HepG2 (cell line): ENCODE results near the gene POU5F2. TPM values are rescaled to one million over a fixed set of nuclear protein-coding genes. Genes with fewer than 3 reads are reported as not detected.

Source experiments
- ATAC-seq: fragments of 200-7000 bp; cut with Tn5 transposase; 3 replicates; pipeline ENCODE4 v1.9.1; 2020; ENCODE audit warnings: mild to moderate bottlenecking, moderate library complexity
- Bru-seq: library from RNA; stranded (reverse); fragments of 400-500 nt; gene quantifications from one replicate; lab custom pipeline; 2021; lab: Mats Ljungman, UMichigan
- BruChase-seq, 2 experiments: library from RNA; stranded (reverse); fragments of 400-500 nt; gene quantifications; one replicate each; lab custom pipeline; 2021; lab: Mats Ljungman, UMichigan
- BruUV-seq: library from RNA; stranded (reverse); fragments of 400-500 nt; replicated peaks from 2 replicates; lab custom pipeline; 2021; lab: Mats Ljungman, UMichigan
- CTCF ChIA-PET: fragments of 300-600 bp; formaldehyde crosslinking; extraction: SDS; loops from one replicate; lab custom pipeline; 2021; ENCODE audit warnings: low total read pairs, inconsistent platforms, low intra/inter-chr PET ratio; lab: Yijun Ruan, JAX
- POLR2A ChIA-PET: fragments of 350-600 bp; sonication (Branson Sonifier 250); formaldehyde crosslinking; loops from one replicate; lab custom pipeline; 2020; ENCODE audit warnings: antibody characterized with exemption, inconsistent platforms; lab: Yijun Ruan, JAX
- DNase-seq: peaks from one replicate; pipeline ENCODE4 v3.0.0-alpha.2; 2015; ENCODE audit warnings: low spot score
- FAIRE-seq: peaks from 3 replicates; lab custom pipeline; 2011; peaks lifted over from hg19 to GRCh38; lab: Jason Lieb, UNC
- H2AFZ ChIP-seq: one replicate; pipeline ENCODE4 v1.6.1; 2011; ENCODE audit warnings: low read length, inconsistent platforms
- H3K27ac ChIP-seq: fragments of 300-600 bp; 3 replicates; pipeline ENCODE4 v1.8.0; 2011; ENCODE audit warnings: mixed run types, mild to moderate bottlenecking, mixed read lengths, low read length, inconsistent platforms; ENCODE audit not compliant: insufficient read depth; ENCODE audit errors: extremely low read length
- H3K27me3 ChIP-seq, 2 experiments: fragments of 200-600 bp in 1 of 2; 2 replicates in 1 of 2; 3 replicates in 1 of 2; pipeline versions ENCODE4 v1.6.0 to v1.8.0; 2011; ENCODE audit warnings: low read length in 2 of 2, mild to moderate bottlenecking in 2 of 2, moderate library complexity in 2 of 2, inconsistent platforms in 1 of 2; ENCODE audit not compliant: insufficient read depth in 2 of 2, control insufficient read depth in 1 of 2
- H3K36me3 ChIP-seq, 2 experiments: fragments of 200-600 bp in 1 of 2; replicated peaks in 1 of 2; 2 replicates in 1 of 2; 3 replicates in 1 of 2; pipeline versions ENCODE4 v1.5.1 to v1.8.0; 2011; ENCODE audit warnings: low read length in 2 of 2, inconsistent platforms in 1 of 2; ENCODE audit not compliant: insufficient read depth in 2 of 2, control insufficient read depth in 1 of 2
- H3K4me1 ChIP-seq: 2 replicates; pipeline ENCODE4 v1.5.1; 2012; ENCODE audit warnings: low read length, inconsistent platforms; ENCODE audit not compliant: insufficient read depth
- H3K4me2 ChIP-seq: 2 replicates; pipeline ENCODE4 v1.6.0; 2011; ENCODE audit warnings: low read depth, low read length, inconsistent platforms
- H3K4me3 ChIP-seq, 3 experiments: fragments of 200-600 bp in 1 of 3; sonication (generic), shearing (Covaris generic) in 1 of 3; replicated peaks in 1 of 3; 2 replicates each; pipeline ENCODE4 v1.5.1; 2011 to 2016; ENCODE audit warnings: low read length in 3 of 3, inconsistent platforms in 2 of 3, low read depth in 2 of 3, mild to moderate bottlenecking in 2 of 3, control low read depth in 1 of 3, mixed read lengths in 1 of 3; ENCODE audit not compliant: insufficient read depth in 1 of 3
- H3K79me2 ChIP-seq: one replicate; pipeline ENCODE4 v1.6.1; 2011; ENCODE audit warnings: low read length, inconsistent platforms; ENCODE audit not compliant: insufficient read depth
- H3K9ac ChIP-seq: 2 replicates; pipeline ENCODE4 v1.6.0; 2011; ENCODE audit warnings: mild to moderate bottlenecking, low read depth, low read length, inconsistent platforms; ENCODE audit not compliant: insufficient read depth
- H3K9me3 ChIP-seq: 2 replicates; pipeline ENCODE4 v1.5.1; 2012; ENCODE audit warnings: mild to moderate bottlenecking, low read length
- H4K20me1 ChIP-seq: 2 replicates; pipeline ENCODE4 v1.6.0; 2011; ENCODE audit warnings: inconsistent platforms, mild to moderate bottlenecking, low read length, moderate library complexity; ENCODE audit not compliant: insufficient read depth
- FOXK1 ChIP-seq: sonication (generic); formaldehyde crosslinking; IDR thresholded peaks from 2 replicates; pipeline ENCODE4 v1.4.0; 2020; ENCODE audit warnings: low read depth, missing genetic modification reagents, borderline replicate concordance
- STAG1 ChIP-seq: sonication (generic); formaldehyde crosslinking; IDR thresholded peaks from 2 replicates; pipeline ENCODE4 v1.4.0; 2020; ENCODE audit warnings: missing genetic modification reagents
- ZBTB1 ChIP-seq: sonication (generic); formaldehyde crosslinking; IDR thresholded peaks from 2 replicates; pipeline ENCODE4 v1.4.0; 2020; ENCODE audit warnings: missing genetic modification reagents, borderline replicate concordance
- ZBTB33 ChIP-seq: sonication (generic); formaldehyde crosslinking; IDR thresholded peaks from 2 replicates; pipeline ENCODE4 v1.4.0; 2020; ENCODE audit warnings: missing genetic modification reagents
- ZBTB40 ChIP-seq, 2 experiments: fragments of 450-650 bp in 1 of 2; sonication (generic) in 1 of 2; formaldehyde crosslinking in 1 of 2; IDR thresholded peaks; 2 replicates each; pipeline versions ENCODE4 v1.6.1 to v1.8.0; 2016 to 2022; ENCODE audit warnings: antibody characterized with exemption in 1 of 2, mild to moderate bottlenecking in 1 of 2, missing genetic modification reagents in 1 of 2
- ZSCAN22 ChIP-seq: sonication (generic); formaldehyde crosslinking; IDR thresholded peaks from 2 replicates; pipeline ENCODE4 v1.4.0; 2020; ENCODE audit warnings: mild to moderate bottlenecking, missing genetic modification reagents
- WGBS: methylation state at CpG from one replicate; pipeline ENCODE4 v1.1.6; 2017; ENCODE audit warnings: low lambda C conversion rate; 5-methylcytosine and 5-hydroxymethylcytosine counted together
- in situ Hi-C: cut with HindIII; loops from 2 replicates; pipeline ENCODE4 v1.10.0; 2017; ENCODE audit warnings: low pct_unique_long_range_greater_than_20kb; ENCODE audit not compliant: extremely low pct_ligation_motif_present
- intact Hi-C: fragments of 100-400 bp; cut with micrococcal nuclease; formaldehyde crosslinking; loops from one replicate; pipeline ENCODE4 v1.10.0; 2022; ENCODE audit not compliant: unreplicated experiment
- long read RNA-seq, 2 experiments: library from RNA in 1 of 2; library from polyadenylated mRNA in 1 of 2; stranded (forward) in 1 of 2; unstranded in 1 of 2; transcript quantifications; one replicate each; pipeline ENCODE4 v2.0.0, GENCODE V29; 2019 to 2022
- polyA minus RNA-seq, 3 experiments: library from RNA; depleted of rRNA, polyadenylated mRNA; stranded (reverse); fragments of >200 nt; gene quantifications; 2 replicates each; pipeline ENCODE4 v1.2.3, GENCODE V29; 2011; ENCODE audit warnings: low replicate concordance in 1 of 3
- polyA plus RNA-seq, 8 experiments: library from polyadenylated mRNA; depleted of rRNA in 3 of 8; stranded (reverse) in 7 of 8; unstranded in 1 of 8; fragments of >200 nt; fragmentation: Illumina TruSeq in 4 of 8; extraction: Trizol in 4 of 8; gene quantifications; 2 replicates each; pipeline versions ENCODE4 v1.2.1 to v1.2.3, GENCODE V29; 2011 to 2016; ENCODE audit warnings: low read depth in 4 of 8, missing spikeins in 1 of 8, mixed read lengths in 1 of 8; ENCODE audit not compliant: insufficient read depth in 1 of 8
- total RNA-seq, 5 experiments: library from RNA; depleted of rRNA; stranded (reverse); fragments of >200 nt; fragmentation: Illumina TruSeq; extraction: Trizol; gene quantifications; 2 replicates each; pipeline ENCODE4 v1.2.3, GENCODE V29; 2016; ENCODE audit warnings: low read depth in 1 of 5

Gene POU5F2
- total RNA-seq (2016; rRNA removed; fragmentation: Illumina TruSeq; extraction: Trizol) = 0.10 and 0.38 TPM in 2 replicates
- not detected in 2 replicates for total RNA-seq (2016; cell fraction: cytosol; rRNA removed; fragmentation: Illumina TruSeq; extraction: Trizol; ENCODE audit: low read depth)
- total RNA-seq (2016; cell fraction: insoluble cytoplasmic fraction; rRNA removed; fragmentation: Illumina TruSeq; extraction: Trizol) = 0.12 and 0.35 TPM in 2 replicates
- 0.03 TPM in 1 of 2 replicates, not detected in the other for total RNA-seq (2016; cell fraction: membrane; rRNA removed; fragmentation: Illumina TruSeq; extraction: Trizol)
- total RNA-seq (2016; cell fraction: nucleus; rRNA removed; fragmentation: Illumina TruSeq; extraction: Trizol) = 2.4 and 2.5 TPM in 2 replicates
- polyA plus RNA-seq (2011; rRNA removed) = 0.09 and 0.13 TPM in 2 replicates
- polyA plus RNA-seq (2011; cell fraction: cytosol; rRNA removed) = 0.01 TPM in 1 of 2 replicates, not detected in the other
- 0.74 and 1.0 TPM in 2 replicates for polyA plus RNA-seq (2011; cell fraction: nucleus; rRNA removed)
- polyA plus RNA-seq (2012) = 0.04 TPM in 1 of 2 replicates, not detected in the other
- polyA plus RNA-seq (2016; cell fraction: cytosol; fragmentation: Illumina TruSeq; extraction: Trizol; ENCODE audit: low read depth) = not detected in 2 replicates
- polyA plus RNA-seq (2016; cell fraction: insoluble cytoplasmic fraction; fragmentation: Illumina TruSeq; extraction: Trizol; ENCODE audit: low read depth) = not detected in 2 replicates
- polyA plus RNA-seq (2016; cell fraction: membrane; fragmentation: Illumina TruSeq; extraction: Trizol; ENCODE audit: low read depth) = not detected in 2 replicates
- 0.11 TPM in 1 of 2 replicates, not detected in the other for polyA plus RNA-seq (2016; cell fraction: nucleus; fragmentation: Illumina TruSeq; extraction: Trizol; ENCODE audit: insufficient read depth, low read depth)
- 1.6 and 1.9 TPM in 2 replicates for polyA minus RNA-seq (2011; rRNA and poly(A)+ RNA removed; ENCODE audit: low replicate concordance)
- polyA minus RNA-seq (2011; cell fraction: cytosol; rRNA and poly(A)+ RNA removed) = 0.09 and 0.10 TPM in 2 replicates
- 17.4 and 20.1 TPM in 2 replicates for polyA minus RNA-seq (2011; cell fraction: nucleus; rRNA and poly(A)+ RNA removed)
- percentile 53 among the genes with signal in this experiment for Bru-seq, nascent RNA
- BruChase-seq, experiment 1, labeled RNA remaining after a 6-hour chase = percentile 44 among the genes with signal in this experiment
- percentile 63 among the genes with signal in this experiment for BruChase-seq, experiment 2, labeled RNA remaining after a 2-hour chase
- long read RNA-seq, experiment 1 = 0 reads
- long read RNA-seq, experiment 2 = 0 reads

GRCh38 chr5:93741136-93741811 lies at the start of gene POU5F2:
Gene POU5F2, minus strand, starts transcription at chr5:93741600. Its CDS starts 37 bp downstream, at chr5:93741563.
- Histone ChIP-seq H2AFZ (no peak within 1 kb of the TSS), H3K9ac (no peak within 1 kb of the TSS), H3K4me1 (no peaks in the 10 kb centered on the region), H3K27me3 (no peaks in the 10 kb centered on the region), H3K9me3 (no peaks in the 10 kb centered on the region), H3K4me2 (no peak within 1 kb of the TSS), H4K20me1 (no peaks in the 10 kb centered on the region), H3K79me2 (no peaks in the 10 kb centered on the region), H3K4me3 (no peak within 1 kb of the TSS), H3K27ac (no peak within 1 kb of the TSS), H3K36me3 (no peaks in the 10 kb centered on the region)
- WGBS = 91% methylated on average over 12 of the region's 29 CpGs
- no peak for DNase-seq
- in situ Hi-C loops = no loop called here
- intact Hi-C loops = no loop called here
- ChIA-PET CTCF (no interaction called here), POLR2A (no interaction called here)
- TF ChIP-seq STAG1 (CRISPR knock-in tag) = no peak
- TF ChIP-seq FOXK1 (CRISPR knock-in tag) = no peak
- no peak for TF ChIP-seq ZSCAN22 (CRISPR knock-in tag)
- TF ChIP-seq ZBTB1 = no peak
- no peak for TF ChIP-seq ZBTB40 (IDR thresholded peaks at IDR 0.05)
- no peak for TF ChIP-seq ZBTB40 (CRISPR knock-in tag; IDR thresholded peaks at IDR 0.05)
- peak; percentile 81 for TF ChIP-seq ZBTB33 (CRISPR knock-in tag)
- ATAC-seq = peak; percentile 31; the same call in 2 of the 3 replicates
- no peak for FAIRE-seq
- no TSS peak for BruUV-seq
